Stomach (tissue), 9 donors: ENCODE measurements around the gene OMP. TPM values are rescaled to one million over a fixed set of nuclear protein-coding genes. Genes with fewer than 3 reads are reported as not detected.

ENCODE experiments used
- DNase-seq, 2 donors: peaks; one replicate each; pipeline versions ENCODE4 v3.0.0 to v3.0.0-alpha.2; 2013 to 2019
- H3K27ac ChIP-seq, 5 donors: fragments of 200-600 bp in 4 of 5; sonication (generic) in 4 of 5; one replicate each; pipeline ENCODE4 v1.5.1; 2013 to 2019; ENCODE audit warnings: mild to moderate bottlenecking in 1 of 5, moderate library complexity in 1 of 5
- H3K27me3 ChIP-seq, 3 donors: fragments of 200-600 bp; sonication (generic); one replicate each; pipeline ENCODE4 v1.5.1; 2017 to 2019; ENCODE audit warnings: mixed run types in 1 of 3
- H3K36me3 ChIP-seq, 4 donors: fragments of 200-600 bp; sonication (generic); 1 replicate in 3 of 4; 2 replicates in 1 of 4; pipeline ENCODE4 v1.5.1; 2016 to 2019
- H3K4me1 ChIP-seq, 4 donors: fragments of 200-600 bp; sonication (generic); one replicate each; pipeline ENCODE4 v1.5.1; 2016 to 2019
- H3K4me3 ChIP-seq, 4 donors: fragments of 200-600 bp; sonication (generic) in 3 of 4; one replicate each; pipeline ENCODE4 v1.5.1; 2016 to 2019; ENCODE audit warnings: mild to moderate bottlenecking in 1 of 4
- H3K9me3 ChIP-seq, 4 donors: fragments of 200-600 bp; sonication (generic); one replicate each; pipeline ENCODE4 v1.5.1; 2016 to 2019
- CTCF ChIP-seq, 7 experiments: fragments of 450-650 bp in 4 of 7; fragments of 200-600 bp in 3 of 7; sonication (generic) in 3 of 7; IDR thresholded peaks; one replicate each; pipeline ENCODE4 v1.5.1; 2016 to 2019; ENCODE audit warnings: antibody characterized with exemption in 7 of 7, control low read depth in 2 of 7, mild to moderate bottlenecking in 1 of 7
- EP300 ChIP-seq: sonication (generic); formaldehyde crosslinking; IDR thresholded peaks from one replicate; pipeline ENCODE4 v1.6.1; 2017; ENCODE audit warnings: antibody characterized with exemption
- POLR2A ChIP-seq, 4 donors: fragments of 450-650 bp; IDR thresholded peaks; one replicate each; pipeline ENCODE4 v1.6.1; 2016; ENCODE audit warnings: antibody characterized with exemption in 4 of 4, control low read depth in 2 of 4, mild to moderate bottlenecking in 1 of 4, moderate library complexity in 1 of 4
- POLR2AphosphoS5 ChIP-seq, 3 donors: sonication (generic); formaldehyde crosslinking; IDR thresholded peaks; one replicate each; pipeline ENCODE4 v1.6.1; 2016; ENCODE audit warnings: antibody characterized with exemption in 3 of 3
- WGBS, 5 donors: extraction: QIAGEN DNeasy Blood & Tissue Kit in 3 of 5; methylation state at CpG; one replicate each; pipeline versions ENCODE4 v1.1.5 to v1.1.7; 2013 to 2018; 5-methylcytosine and 5-hydroxymethylcytosine counted together
- intact Hi-C: fragments of 100-400 bp; cut with DNase I; formaldehyde crosslinking; loops from one replicate; pipeline ENCODE4 v1.15.1; 2023; ENCODE audit warnings: low total_unique reads
- polyA plus RNA-seq, 3 donors: library from polyadenylated mRNA; stranded (reverse); fragments of 200-250 nt; gene quantifications; one replicate each; pipeline ENCODE4 v1.2.3, GENCODE V29; 2013
- total RNA-seq, 5 donors: library from RNA; depleted of rRNA; stranded (reverse); fragments of >200 nt; gene quantifications; one replicate each; pipeline versions ENCODE4 v1.1.0 to v1.2.3, GENCODE V29; 2014 to 2016
- donor health status: healthy with polysubstance abuse.
- donor health status: Bipolar disorder and iron deficiency.
- donor health status: healthy.

The OMP gene
- total and polyA plus RNA-seq, 8 donors, result 1.1 to 63.7 (median 16.4) TPM; not detected in 3

- Histone ChIP-seq H3K9me3 (no peaks in the 10 kb centered on the region), H3K27me3 (no peaks in the 10 kb centered on the region), H3K27ac (no peak overlapping the region), H3K36me3 (peaks cover 0 to 27% (median 22%) of the 10 kb centered on the region in 4 donors), H3K4me3 (no peak overlapping the region), H3K4me1 (peaks cover 12 to 74% (median 44%) of the 10 kb centered on the region in 4 donors)
- no peak for DNase-seq
- intact Hi-C loops, result loop anchor here (5.0 kb wide), 1 partner anchor 46 kb away; no protein-coding TSS in a partner anchor
- 90 to 92% (median 90%) methylated on average over 29 to 33 of the region's 33 CpGs for WGBS, 5 donors
- TF ChIP-seq POLR2AphosphoS5 (IDR thresholded peaks at IDR 0.05) (no peak), EP300 (no peak)
These were observed 9.4 kb upstream of the OMP start for GRCh38 chr11:77093056-77093891.

GRCh38 chr11:77093987-77094840, 8.4 kb upstream of the OMP start:
- no peak overlapping the region for H3K27ac ChIP-seq
- 89 to 92% (median 90%) methylated on average over 5 to 6 of the region's 6 CpGs for WGBS, 5 donors

GRCh38 chr11:77094841-77095365, 7.7 kb upstream of the OMP start:
- H3K4me1 ChIP-seq, result peaks cover 6 to 62% (median 31%) of the 10 kb centered on the region in 4 donors
- H3K27me3 ChIP-seq, result no peaks in the 10 kb centered on the region
- H3K9me3 ChIP-seq, result no peaks in the 10 kb centered on the region
- no peak for DNase-seq
- no peak overlapping the region for H3K4me3 ChIP-seq
- WGBS, 5 donors, result 83 to 94% (median 93%) methylated on average over 7 of the region's 7 CpGs
- TF ChIP-seq POLR2A (IDR thresholded peaks at IDR 0.05), result no peak
- TF ChIP-seq CTCF (IDR thresholded peaks at IDR 0.05), result no peak
- TF ChIP-seq POLR2AphosphoS5 (IDR thresholded peaks at IDR 0.05), result no peak
- TF ChIP-seq EP300, result no peak
- peak overlapping the region; percentile 41 to 80 (median 53) for H3K27ac ChIP-seq
- peaks cover 0 to 24% (median 22%) of the 10 kb centered on the region in 4 donors for H3K36me3 ChIP-seq
- intact Hi-C loops, result loop anchor here (5.0 kb wide), 1 partner anchor 48 kb away; no protein-coding TSS in a partner anchor

More at GRCh38 chr11:77093987-77094840, 8.4 kb upstream of the OMP start:
- peaks cover 0 to 26% (median 22%) of the 10 kb centered on the region in 4 donors for H3K36me3 ChIP-seq
- H3K4me1 ChIP-seq, result peaks cover 6 to 65% (median 35%) of the 10 kb centered on the region in 4 donors
- TF ChIP-seq POLR2AphosphoS5 (IDR thresholded peaks at IDR 0.05), result no peak
- TF ChIP-seq EP300, result no peak
- TF ChIP-seq POLR2A (IDR thresholded peaks at IDR 0.05), result no peak
- no peak for TF ChIP-seq CTCF (IDR thresholded peaks at IDR 0.05)
- intact Hi-C loops, result loop anchor here (5.0 kb wide), 1 partner anchor 47 kb away; no protein-coding TSS in a partner anchor
- DNase-seq, result no peak
- no peak overlapping the region for H3K4me3 ChIP-seq
- no peaks in the 10 kb centered on the region for H3K27me3 ChIP-seq
- H3K9me3 ChIP-seq, result no peaks in the 10 kb centered on the region

GRCh38 chr11:77095551-77096490, 6.8 kb upstream of the OMP start:
- WGBS, 5 donors, result 54 to 69% (median 62%) methylated on average over 19 to 21 of the region's 21 CpGs
- H3K4me1 ChIP-seq, result peaks cover 5 to 54% (median 25%) of the 10 kb centered on the region in 4 donors
- no peak overlapping the region for H3K4me3 ChIP-seq
- H3K9me3 ChIP-seq, result no peaks in the 10 kb centered on the region
- peaks cover 0 to 28% (median 22%) of the 10 kb centered on the region in 4 donors for H3K36me3 ChIP-seq
- DNase-seq, result peak; percentile 61 to 79
- intact Hi-C loops, result no loop called here
- H3K27ac ChIP-seq, result peak overlapping the region; percentile 41 to 80 (median 53)
- H3K27me3 ChIP-seq, result no peaks in the 10 kb centered on the region
- TF ChIP-seq CTCF (IDR thresholded peaks at IDR 0.05) (no peak), POLR2AphosphoS5 (IDR thresholded peaks at IDR 0.05) (peak in 1 of 3 donors; percentile 49), POLR2A (IDR thresholded peaks at IDR 0.05) (no peak)
